HuH-7.5 (cell line): ENCODE data around the gene SLC2A13.

Source experiments
- DNase-seq: peaks from one replicate; pipeline ENCODE4 v3.0.0; 2011; ENCODE audit warnings: low spot score

Gene SLC2A13

GRCh38 chr12:39990122-39991101 lies 115.5 kb downstream of the SLC2A13 start:
- DNase-seq = peak; percentile 21

GRCh38 chr12:39989501-39989900 lies 116.4 kb downstream of the SLC2A13 start:
- DNase-seq = no peak

- DNase-seq = no peak
Observed at GRCh38 chr12:39988574-39988973, 117.3 kb downstream of the SLC2A13 start.

DNA sequence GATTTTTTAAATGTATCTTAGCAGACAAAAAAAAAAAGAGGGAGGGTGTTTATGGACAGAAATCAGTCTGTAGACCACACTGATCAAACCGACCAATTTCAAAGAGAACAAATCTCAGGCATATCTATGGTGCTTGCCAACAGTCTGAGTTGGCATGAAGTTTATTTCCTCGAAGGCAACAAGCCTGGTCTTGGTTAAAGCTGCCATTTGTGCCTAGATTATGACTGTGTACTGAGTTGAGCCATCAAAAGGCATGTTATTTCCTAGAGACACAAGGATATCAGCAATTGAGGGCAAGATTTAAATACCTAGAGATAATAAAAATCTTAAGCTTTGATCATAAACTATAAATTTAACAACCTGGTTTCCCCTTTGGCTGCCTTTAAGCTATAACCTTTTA lies 119.2 kb downstream of the SLC2A13 start:
- DNase-seq = no peak

- no peak for DNase-seq
Observed at GRCh38 chr12:39984670-39985069, 121.2 kb downstream of the SLC2A13 start.

GRCh38 chr12:39975374-39975918 lies 130.4 kb downstream of the SLC2A13 start:
- DNase-seq = no peak

DNA sequence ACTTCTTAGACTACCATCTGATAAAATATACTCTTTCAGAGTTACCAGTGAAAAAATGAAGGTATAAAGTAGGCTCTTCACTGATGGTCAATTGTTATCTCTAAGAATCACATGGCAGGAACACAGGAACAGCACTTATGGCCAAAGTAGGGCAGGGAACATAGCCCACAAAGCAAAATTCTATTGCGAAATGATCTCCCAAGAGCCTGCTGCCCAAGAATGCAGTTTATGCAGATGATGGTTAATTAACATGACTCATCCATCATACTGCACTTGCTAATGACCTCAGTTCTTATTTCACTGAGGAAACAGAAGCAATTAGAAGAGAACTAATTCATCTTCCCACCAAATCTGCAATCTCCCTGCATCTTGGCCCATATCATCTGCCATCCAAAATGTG lies 133.8 kb downstream of the SLC2A13 start:
- DNase-seq = no peak

- DNase-seq = no peak
Observed at GRCh38 chr12:39971348-39971747, 134.5 kb downstream of the SLC2A13 start.

DNA sequence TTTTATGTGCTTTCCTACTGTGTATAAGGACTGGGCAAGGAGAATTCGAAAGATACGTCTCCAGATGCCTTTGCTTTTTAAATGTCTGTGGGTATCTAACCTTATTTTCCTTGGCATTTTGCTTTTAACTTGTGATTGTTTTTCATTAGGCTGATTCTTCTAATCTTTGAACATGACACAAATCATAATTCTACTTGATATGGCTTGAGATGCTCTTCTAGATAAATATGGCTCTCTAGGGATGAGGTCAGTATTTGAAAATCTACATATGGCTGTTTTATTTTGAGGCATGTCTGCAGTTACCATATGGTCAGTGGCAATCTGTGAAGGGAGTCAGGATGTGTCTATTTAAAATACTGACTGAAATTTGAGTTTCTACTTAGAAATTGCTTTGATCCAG lies 139.2 kb downstream of the SLC2A13 start:
- no peak for DNase-seq

- DNase-seq = no peak
Observed at GRCh38 chr12:39966256-39966655, 139.6 kb downstream of the SLC2A13 start.

DNA sequence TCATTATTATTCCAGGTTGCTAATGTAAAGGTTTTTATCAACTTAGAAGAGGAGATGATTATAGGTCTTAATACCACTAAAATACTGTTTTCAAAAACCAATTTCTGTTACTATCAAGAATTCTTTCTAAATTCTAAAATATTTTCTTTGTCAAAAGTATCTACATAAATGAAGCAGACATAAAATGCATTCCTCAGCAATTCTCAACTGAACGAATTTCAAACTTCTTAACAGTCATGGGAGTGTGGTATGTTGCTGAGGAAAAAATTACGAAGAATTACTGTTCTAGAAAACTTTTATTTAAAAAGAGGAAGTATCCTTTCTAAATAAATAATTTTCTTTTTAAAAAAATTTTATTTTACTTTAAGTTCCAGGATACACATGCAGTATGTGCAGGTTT lies 146.4 kb downstream of the SLC2A13 start:
- DNase-seq = no peak

DNA sequence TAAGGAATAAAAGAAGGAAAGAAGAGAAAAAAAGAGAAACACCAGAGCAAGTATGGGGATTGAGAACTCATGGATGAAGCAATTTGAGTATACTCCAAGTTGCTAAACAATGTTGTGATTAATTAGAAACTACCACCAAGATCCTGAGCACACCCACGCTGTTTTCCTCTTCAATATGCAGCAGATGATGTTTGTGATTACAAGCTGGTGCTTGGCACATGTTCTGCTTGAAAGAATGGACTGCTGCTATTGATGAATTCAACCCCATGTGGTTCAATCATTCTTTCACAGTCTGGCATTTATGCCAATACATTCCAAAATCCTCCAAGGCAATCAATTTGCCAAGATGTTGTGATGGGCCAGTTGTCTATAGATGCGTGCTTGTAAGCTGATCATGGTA lies 146.8 kb downstream of the SLC2A13 start:
- no peak for DNase-seq

DNA sequence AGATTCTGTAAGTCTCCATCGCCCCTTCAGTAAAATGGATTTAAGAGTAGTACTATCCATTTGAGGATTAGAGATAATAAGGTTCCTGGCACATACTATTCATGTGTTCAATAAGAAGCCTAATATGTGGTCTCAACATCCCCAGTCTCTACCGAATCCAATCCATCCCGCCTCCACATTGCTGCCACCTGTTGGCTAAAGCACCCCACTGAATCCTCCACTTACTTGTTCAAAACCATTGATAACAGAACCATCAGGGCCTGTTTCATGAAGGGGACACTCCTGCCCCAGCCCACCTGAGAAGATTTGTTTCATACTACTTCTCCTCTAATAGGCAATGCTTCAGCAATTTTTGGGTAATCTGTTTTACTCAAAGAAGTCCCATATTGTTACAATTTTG lies 147.5 kb downstream of the SLC2A13 start:
- no peak for DNase-seq

DNA sequence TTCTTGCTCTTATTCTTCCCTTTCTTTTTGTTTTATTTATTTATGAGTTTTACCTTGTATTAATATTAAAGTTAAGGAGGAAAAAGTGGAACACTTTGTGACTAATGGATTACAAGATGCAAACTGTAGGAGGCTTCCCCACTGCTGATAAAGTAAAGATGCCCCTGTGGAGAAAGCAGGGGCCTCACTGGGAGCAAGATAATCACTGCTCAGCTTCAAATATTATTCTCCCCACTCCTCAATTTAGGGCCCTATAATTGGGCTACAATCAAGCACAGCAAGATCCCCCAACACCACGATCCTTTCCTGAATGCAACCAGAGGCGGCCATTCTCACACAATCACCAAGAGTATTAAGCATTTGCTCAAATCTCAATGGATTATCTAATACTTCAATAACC lies 149.2 kb downstream of the SLC2A13 start:
- no peak for DNase-seq

- no peak for DNase-seq
Observed at GRCh38 chr12:39946361-39947280, 159.3 kb downstream of the SLC2A13 start.

DNA sequence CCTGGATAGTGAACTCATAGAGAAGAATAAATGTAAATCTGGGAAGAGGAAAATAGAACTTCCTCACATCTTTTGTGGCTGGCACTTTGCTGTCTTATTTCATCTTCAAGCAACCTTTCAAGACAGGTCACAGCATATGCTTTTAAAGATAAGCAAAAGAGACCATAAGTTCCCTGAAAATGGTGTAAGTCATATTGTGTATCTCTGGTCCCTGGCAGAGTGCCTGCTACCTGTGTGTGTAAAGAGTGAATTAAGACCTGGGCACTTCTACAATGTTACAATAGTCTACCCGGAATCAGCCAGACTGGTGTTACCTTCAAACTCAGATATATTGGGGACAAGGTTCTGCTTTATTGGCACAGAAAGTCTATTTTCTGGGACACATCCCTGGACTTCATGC lies 168.8 kb downstream of the SLC2A13 start:
- no peak for DNase-seq

DNA sequence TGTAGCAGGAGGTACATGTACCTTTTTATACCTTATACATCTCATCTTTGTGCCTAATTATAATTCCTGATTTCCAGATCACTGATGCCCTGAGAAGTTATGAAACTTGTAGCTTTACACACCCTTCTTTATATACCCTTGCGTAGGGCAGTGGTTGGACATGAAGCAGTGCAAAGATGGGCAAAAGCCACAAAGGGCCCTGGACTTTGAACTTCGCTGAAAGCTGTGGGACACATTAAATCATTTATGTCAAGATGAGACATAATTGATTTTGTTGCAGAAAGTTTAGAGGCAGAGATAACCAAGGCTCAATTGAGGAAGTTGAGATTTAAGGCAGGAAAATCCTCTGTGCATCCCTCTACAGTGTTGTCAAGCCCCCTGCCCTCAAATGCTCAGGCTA lies 170.0 kb downstream of the SLC2A13 start:
- DNase-seq = no peak

DNA sequence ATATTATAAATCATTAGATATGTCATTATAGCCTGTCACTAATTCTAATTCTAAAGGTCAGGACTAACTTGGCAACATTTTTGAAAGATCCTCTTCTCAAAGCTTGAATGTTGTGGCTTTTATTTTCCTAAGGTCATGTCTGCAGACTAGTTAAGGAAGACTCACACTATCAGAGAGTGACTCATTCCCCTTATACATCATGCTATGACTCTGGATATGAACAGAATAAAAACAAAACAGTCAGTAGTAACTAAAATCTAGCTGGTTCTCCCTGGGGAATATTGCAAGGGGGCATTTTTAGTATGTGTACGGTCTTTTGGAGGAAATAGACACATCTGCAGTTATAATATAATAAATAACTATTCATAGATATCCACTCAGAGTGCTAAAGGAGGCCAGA lies 170.6 kb downstream of the SLC2A13 start:
- DNase-seq = no peak

- DNase-seq = no peak
Observed at GRCh38 chr12:39931857-39932256, 174.0 kb downstream of the SLC2A13 start.

GRCh38 chr12:39931231-39931630 lies 174.7 kb downstream of the SLC2A13 start:
- no peak for DNase-seq

DNA sequence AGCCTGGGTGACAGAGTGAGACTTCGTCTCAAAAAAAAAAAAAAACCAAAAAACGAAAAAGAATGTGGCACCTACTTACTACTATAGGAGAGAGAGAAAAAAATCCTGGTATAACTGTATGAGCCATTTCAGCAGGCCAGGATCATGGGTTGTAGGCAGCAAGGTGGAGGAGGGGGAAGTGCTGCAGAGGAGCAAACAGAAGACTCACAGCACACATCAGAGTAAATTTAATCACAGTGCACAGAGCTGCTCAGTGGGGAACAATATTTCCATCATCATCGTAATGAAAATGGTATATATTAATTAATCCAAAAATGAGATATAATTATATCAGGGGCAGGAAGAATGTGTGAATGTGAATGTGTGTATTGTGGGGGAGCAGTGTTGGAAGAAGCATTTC lies 175.8 kb downstream of the SLC2A13 start:
- no peak for DNase-seq

DNA sequence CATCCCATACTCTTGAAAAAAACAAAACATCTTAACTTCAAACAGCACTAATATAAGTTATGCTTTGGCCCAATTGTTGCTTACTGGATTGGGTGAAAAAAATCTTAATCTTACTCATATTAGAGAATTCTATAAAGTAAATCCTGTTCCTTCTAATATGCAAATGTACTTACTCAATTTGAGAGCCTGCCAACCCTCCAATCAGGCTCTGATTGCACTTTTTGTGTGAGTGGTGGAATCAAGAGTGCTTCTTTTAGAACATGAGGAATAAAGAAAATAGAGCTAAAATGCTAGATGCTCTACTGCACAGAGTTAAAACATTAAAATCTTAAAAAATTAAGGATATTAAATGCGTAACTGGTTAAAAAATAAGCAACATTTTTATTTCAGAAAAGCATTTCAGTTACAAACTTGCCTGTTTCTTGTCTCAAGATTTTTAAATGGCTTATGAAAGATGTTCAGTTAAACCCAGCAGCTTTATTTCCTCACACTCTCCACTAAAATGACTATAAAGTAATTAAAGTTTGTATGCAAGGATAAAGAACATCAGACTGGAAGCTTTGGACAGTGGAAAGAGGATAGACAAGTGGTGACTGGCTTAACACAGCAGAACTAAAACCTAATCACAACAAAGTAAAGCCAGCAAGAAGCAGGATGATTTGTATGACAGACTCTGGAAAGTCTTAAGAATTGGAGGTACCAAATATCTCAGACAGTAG lies 177.5 kb downstream of the SLC2A13 start:
- DNase-seq = no peak
